ENCODE data around the gene CCL15. TPM values are rescaled to one million over a fixed set of nuclear protein-coding genes. Genes with fewer than 3 reads are reported as not detected.

The CCL15 gene
- total RNA-seq (not detected in 2 replicates), polyA plus RNA-seq (not detected in 2 replicates), polyA minus RNA-seq (not detected in 2 replicates), Bru-seq, nascent RNA (not detected), BruChase-seq, experiment 1, labeled RNA remaining after a 6-hour chase (not detected), BruChase-seq, experiment 2, labeled RNA remaining after a 2-hour chase (not detected)
- polyA plus RNA-seq (2011; cell fraction: cytosol; rRNA removed) = not detected in 2 replicates
- not detected in 2 replicates for polyA plus RNA-seq (2011; cell fraction: nucleus; rRNA removed)
- not detected in 2 replicates for polyA plus RNA-seq (2012)
- not detected for polyA minus RNA-seq (2011; cell fraction: cytosol; rRNA and poly(A)+ RNA removed)
- not detected in 2 replicates for polyA minus RNA-seq (2011; cell fraction: nucleus; rRNA and poly(A)+ RNA removed)
- long read RNA-seq, partial matches to known transcripts = 0 of 1 reads
- long read RNA-seq, other reads (novel, unspliced or antisense) = 0 of 1 reads

DNA sequence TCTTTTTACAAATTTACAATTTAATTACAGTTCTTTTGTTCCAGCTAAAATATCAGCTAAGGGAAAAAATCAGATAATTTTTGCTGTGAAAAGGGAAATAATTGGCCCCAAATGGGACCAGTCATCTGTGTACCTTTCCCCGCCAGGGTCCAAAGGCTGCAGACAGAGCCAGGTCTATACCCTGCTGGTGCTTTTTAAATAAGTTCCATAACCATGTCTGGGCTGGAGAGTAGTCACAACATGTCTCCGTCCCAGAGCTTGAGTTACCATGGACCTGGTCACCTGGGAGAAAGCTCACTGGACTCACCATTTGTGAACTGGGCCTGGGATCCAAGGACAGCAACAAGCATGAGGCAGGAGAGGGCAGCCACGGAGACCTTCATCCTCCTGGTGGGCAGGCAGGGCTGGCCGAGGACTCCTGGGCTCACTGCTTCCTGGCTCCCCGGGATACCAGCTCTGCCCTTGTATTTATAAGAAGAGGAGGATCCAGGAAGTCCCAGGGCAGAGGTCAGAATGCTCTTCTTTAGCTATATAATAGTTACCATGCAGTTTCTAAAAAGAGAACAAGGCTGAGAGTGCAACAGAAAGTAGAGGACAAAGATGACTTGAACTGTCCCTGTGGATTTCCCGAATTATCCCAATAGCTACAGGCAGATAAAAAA, at the start of gene CCL15:
Gene CCL15, minus strand, starts transcription at position 444 of the 662 bp plus-strand sequence. Its CDS starts 61 bp downstream, at position 383.
- H3K4me3 ChIP-seq (replicated peaks in 1 of 3; ENCODE audit: insufficient read depth in 1 of 3, low read depth in 1 of 3, low read length in 3 of 3) = no peak within 1 kb of the TSS
- no peaks in the 10 kb centered on the region for H3K36me3 ChIP-seq (ENCODE audit: control insufficient read depth in 2 of 2, extremely low read depth in 1 of 2, insufficient read depth in 2 of 2, low read length in 2 of 2)
- intact Hi-C loops (cut with micrococcal nuclease) = no loop called here
- no peak within 1 kb of the TSS for H3K4me2 ChIP-seq (ENCODE audit: insufficient read depth, low read length)
- FAIRE-seq = no peak
- no peaks in the 10 kb centered on the region for H3K9me1 ChIP-seq (replicated peaks; ENCODE audit: control insufficient read depth, extremely low read depth, insufficient read depth, low read length)
- H3K4me1 ChIP-seq (ENCODE audit: control insufficient read depth, extremely low read depth, insufficient read depth, low read length) = no peaks in the 10 kb centered on the region
- no peak for DNase-seq (ENCODE audit: low read depth, low spot score)
- no TSS peak for BruUV-seq (replicated peaks)
- H3K9me3 ChIP-seq (replicated peaks; ENCODE audit: control insufficient read depth, insufficient read depth, low read length) = no peaks in the 10 kb centered on the region
- no peak within 1 kb of the TSS for H3K27ac ChIP-seq (ENCODE audit: insufficient read depth, low read depth, low read length)
- H3K9ac ChIP-seq (replicated peaks; ENCODE audit: extremely low read depth, insufficient read depth, low read length) = no peak within 1 kb of the TSS
- TF ChIP-seq MAX (IDR thresholded peaks at IDR 0.05; ENCODE audit: insufficient read depth, insufficient read length) (no peak), FOS (IDR thresholded peaks at IDR 0.05; ENCODE audit: borderline replicate concordance, insufficient read depth, low read length) (no peak), POLR2AphosphoS5 (IDR thresholded peaks at IDR 0.05; ENCODE audit: insufficient read depth, low read depth, low read length) (no peak), JUN (IDR thresholded peaks at IDR 0.05; ENCODE audit: borderline replicate concordance, insufficient read depth, insufficient read length, low read depth) (no peak)
- peaks cover 0 to 2% of the 10 kb centered on the region in 2 experiments for H3K27me3 ChIP-seq (ENCODE audit: control insufficient read depth in 2 of 2, insufficient read depth in 2 of 2, low read length in 2 of 2)
- no peaks in the 10 kb centered on the region for H3K79me2 ChIP-seq (ENCODE audit: control insufficient read depth, insufficient read depth, low read length)
- ChIA-PET POLR2A (no interaction called here), CTCF (interaction anchor here (0.7 to 1.9 kb wide), 5 partner anchors 8 to 71 kb away, joined by 3 to 10 read pairs (median 4); no protein-coding TSS in a partner anchor)
- dilution Hi-C loops (cut with MboI; ENCODE audit: extremely low pct_ligation_motif_present, low sequenced_read_pairs) = no loop called here
- H2AFZ ChIP-seq (ENCODE audit: low read depth, low read length) = no peak within 1 kb of the TSS
- H4K20me1 ChIP-seq (replicated peaks; ENCODE audit: control insufficient read depth, extremely low read depth, insufficient read depth, low read length) = no peaks in the 10 kb centered on the region

- intact Hi-C loops (cut with micrococcal nuclease) = no loop called here
- H3K27me3 ChIP-seq (ENCODE audit: control insufficient read depth in 2 of 2, insufficient read depth in 2 of 2, low read length in 2 of 2) = peaks cover 0 to 2% of the 10 kb centered on the region in 2 experiments
- ChIA-PET CTCF (no interaction called here), POLR2A (no interaction called here)
- no peaks in the 10 kb centered on the region for H3K4me1 ChIP-seq (ENCODE audit: control insufficient read depth, extremely low read depth, insufficient read depth, low read length)
- no peak overlapping the region for H3K9ac ChIP-seq (replicated peaks; ENCODE audit: extremely low read depth, insufficient read depth, low read length)
- no peak overlapping the region for H2AFZ ChIP-seq (ENCODE audit: low read depth, low read length)
- H3K27ac ChIP-seq (ENCODE audit: insufficient read depth, low read depth, low read length) = no peak overlapping the region
- no peaks in the 10 kb centered on the region for H3K79me2 ChIP-seq (ENCODE audit: control insufficient read depth, insufficient read depth, low read length)
- no peak overlapping the region for H3K4me2 ChIP-seq (ENCODE audit: insufficient read depth, low read length)
- DNase-seq (ENCODE audit: low read depth, low spot score) (no peak), FAIRE-seq (no peak)
- no peaks in the 10 kb centered on the region for H3K9me1 ChIP-seq (replicated peaks; ENCODE audit: control insufficient read depth, extremely low read depth, insufficient read depth, low read length)
- no peaks in the 10 kb centered on the region for H3K9me3 ChIP-seq (replicated peaks; ENCODE audit: control insufficient read depth, insufficient read depth, low read length)
- H4K20me1 ChIP-seq (replicated peaks; ENCODE audit: control insufficient read depth, extremely low read depth, insufficient read depth, low read length) = no peaks in the 10 kb centered on the region
- dilution Hi-C loops (cut with MboI; ENCODE audit: extremely low pct_ligation_motif_present, low sequenced_read_pairs) = no loop called here
- TF ChIP-seq POLR2AphosphoS5 (IDR thresholded peaks at IDR 0.05; ENCODE audit: insufficient read depth, low read depth, low read length) (no peak), EZH2 (IDR thresholded peaks at IDR 0.05; ENCODE audit: borderline replicate concordance, low read depth, low read length, severe bottlenecking) (no peak), POLR2A (IDR thresholded peaks at IDR 0.05; ENCODE audit: low read depth, low read length) (no peak), GATA2 (IDR thresholded peaks at IDR 0.05; ENCODE audit: insufficient read depth, insufficient read length, low read depth, low read length) (no peak), FOS (IDR thresholded peaks at IDR 0.05; ENCODE audit: borderline replicate concordance, insufficient read depth, low read length) (no peak), MYC (IDR thresholded peaks at IDR 0.05; ENCODE audit: low read depth, low read length) (no peak), MAX (IDR thresholded peaks at IDR 0.05; ENCODE audit: insufficient read depth, insufficient read length) (no peak), JUN (IDR thresholded peaks at IDR 0.05; ENCODE audit: borderline replicate concordance, insufficient read depth, insufficient read length, low read depth) (no peak)
- TF ChIP-seq, protein P1, sequence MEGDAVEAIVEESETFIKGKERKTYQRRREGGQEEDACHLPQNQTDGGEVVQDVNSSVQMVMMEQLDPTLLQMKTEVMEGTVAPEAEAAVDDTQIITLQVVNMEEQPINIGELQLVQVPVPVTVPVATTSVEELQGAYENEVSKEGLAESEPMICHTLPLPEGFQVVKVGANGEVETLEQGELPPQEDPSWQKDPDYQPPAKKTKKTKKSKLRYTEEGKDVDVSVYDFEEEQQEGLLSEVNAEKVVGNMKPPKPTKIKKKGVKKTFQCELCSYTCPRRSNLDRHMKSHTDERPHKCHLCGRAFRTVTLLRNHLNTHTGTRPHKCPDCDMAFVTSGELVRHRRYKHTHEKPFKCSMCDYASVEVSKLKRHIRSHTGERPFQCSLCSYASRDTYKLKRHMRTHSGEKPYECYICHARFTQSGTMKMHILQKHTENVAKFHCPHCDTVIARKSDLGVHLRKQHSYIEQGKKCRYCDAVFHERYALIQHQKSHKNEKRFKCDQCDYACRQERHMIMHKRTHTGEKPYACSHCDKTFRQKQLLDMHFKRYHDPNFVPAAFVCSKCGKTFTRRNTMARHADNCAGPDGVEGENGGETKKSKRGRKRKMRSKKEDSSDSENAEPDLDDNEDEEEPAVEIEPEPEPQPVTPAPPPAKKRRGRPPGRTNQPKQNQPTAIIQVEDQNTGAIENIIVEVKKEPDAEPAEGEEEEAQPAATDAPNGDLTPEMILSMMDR (IDR thresholded peaks at IDR 0.05; ENCODE audit: extremely low read depth in 1 of 2, insufficient read depth in 1 of 2, low read depth in 1 of 2, low read length in 2 of 2) = no peak
- no peak overlapping the region for H3K4me3 ChIP-seq (replicated peaks in 1 of 3; ENCODE audit: insufficient read depth in 1 of 3, low read depth in 1 of 3, low read length in 3 of 3)
- no peaks in the 10 kb centered on the region for H3K36me3 ChIP-seq (ENCODE audit: control insufficient read depth in 2 of 2, extremely low read depth in 1 of 2, insufficient read depth in 2 of 2, low read length in 2 of 2)
- no TSS peak for BruUV-seq (replicated peaks)
Observed at GRCh38 chr17:36049643-36050042, 48.3 kb upstream of the CCL15 start.

Measured in endothelial cell of umbilical vein (primary cell).